ENCODE data around the gene PPP1R3E. TPM values are rescaled to one million over a fixed set of nuclear protein-coding genes. Genes with fewer than 3 reads are reported as not detected.
A peak's percentile ranks its signal among the peaks of the same experiment; 100 is the strongest.

The PPP1R3E gene, protein sequence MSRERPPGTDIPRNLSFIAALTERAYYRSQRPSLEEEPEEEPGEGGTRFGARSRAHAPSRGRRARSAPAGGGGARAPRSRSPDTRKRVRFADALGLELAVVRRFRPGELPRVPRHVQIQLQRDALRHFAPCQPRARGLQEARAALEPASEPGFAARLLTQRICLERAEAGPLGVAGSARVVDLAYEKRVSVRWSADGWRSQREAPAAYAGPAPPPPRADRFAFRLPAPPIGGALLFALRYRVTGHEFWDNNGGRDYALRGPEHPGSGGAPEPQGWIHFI
- total RNA-seq (2021) = 9.7 and 10.9 TPM in 2 replicates
- Bru-seq, nascent RNA = percentile 73 among the genes with signal in this experiment
- BruChase-seq, experiment 1, labeled RNA remaining after a 2-hour chase = percentile 67 among the genes with signal in this experiment
- percentile 71 among the genes with signal in this experiment for BruChase-seq, experiment 2, labeled RNA remaining after a 6-hour chase
- long read RNA-seq, partial matches to known transcripts = 0 of 8 reads
- long read RNA-seq, other reads (novel, unspliced or antisense) = 8 of 8 reads

DNA sequence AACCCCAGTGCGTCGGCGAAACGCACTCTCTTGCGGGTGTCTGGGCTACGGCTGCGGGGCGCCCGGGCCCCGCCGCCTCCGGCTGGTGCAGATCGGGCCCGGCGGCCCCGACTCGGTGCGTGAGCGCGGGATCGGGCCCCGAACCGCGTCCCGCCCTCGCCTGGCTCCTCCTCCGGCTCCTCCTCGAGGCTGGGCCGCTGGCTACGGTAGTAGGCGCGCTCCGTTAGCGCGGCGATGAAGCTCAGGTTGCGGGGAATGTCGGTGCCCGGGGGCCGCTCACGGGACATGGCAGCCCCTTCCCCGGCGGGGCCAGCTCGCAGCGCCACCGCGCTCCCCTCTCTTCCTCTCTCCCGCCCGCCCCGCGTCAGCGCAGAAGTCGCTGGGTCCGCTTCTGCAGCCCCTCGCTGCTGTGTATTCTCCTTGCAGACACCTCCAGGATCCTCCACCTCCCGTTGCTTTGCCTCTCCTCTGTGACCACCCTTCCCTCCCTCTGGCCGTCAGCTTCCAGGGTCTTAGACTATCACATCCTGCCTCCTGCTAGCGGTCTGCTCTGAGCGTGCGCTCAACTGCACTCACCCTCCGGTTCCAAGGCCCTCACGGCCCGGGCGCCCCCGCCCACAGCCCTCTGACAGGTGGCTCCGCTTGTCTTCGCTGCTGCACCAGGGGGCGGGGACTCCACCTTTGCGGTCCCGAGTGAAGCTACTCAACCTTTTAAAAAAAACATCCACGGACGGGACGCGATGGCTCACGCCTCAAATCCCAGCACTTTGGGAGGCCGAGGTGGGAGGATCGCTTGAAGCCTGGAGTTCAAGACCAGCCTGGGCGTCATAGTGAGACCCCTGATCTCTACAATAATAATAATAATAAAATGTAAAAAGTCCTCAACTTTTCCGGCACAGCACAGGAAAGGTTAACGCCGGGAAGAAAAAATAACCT, at the start of gene PPP1R3E:
TSS of gene PPP1R3E (minus strand) at position 570 of the 936 bp plus-strand sequence. CDS start at position 287, 283 bp downstream.
- H3K36me3 ChIP-seq (ENCODE audit: insufficient read depth, low read length, poor library complexity, severe bottlenecking) = peaks cover 3% of the 10 kb centered on the region
- H3K27me3 ChIP-seq (replicated peaks; ENCODE audit: insufficient read depth, low read depth, low read length, poor library complexity) = no peaks in the 10 kb centered on the region
- peaks cover 27% of the 10 kb centered on the region for H3K4me1 ChIP-seq (ENCODE audit: insufficient read depth, low read length, poor library complexity, severe bottlenecking)
- TF ChIP-seq, protein P1, sequence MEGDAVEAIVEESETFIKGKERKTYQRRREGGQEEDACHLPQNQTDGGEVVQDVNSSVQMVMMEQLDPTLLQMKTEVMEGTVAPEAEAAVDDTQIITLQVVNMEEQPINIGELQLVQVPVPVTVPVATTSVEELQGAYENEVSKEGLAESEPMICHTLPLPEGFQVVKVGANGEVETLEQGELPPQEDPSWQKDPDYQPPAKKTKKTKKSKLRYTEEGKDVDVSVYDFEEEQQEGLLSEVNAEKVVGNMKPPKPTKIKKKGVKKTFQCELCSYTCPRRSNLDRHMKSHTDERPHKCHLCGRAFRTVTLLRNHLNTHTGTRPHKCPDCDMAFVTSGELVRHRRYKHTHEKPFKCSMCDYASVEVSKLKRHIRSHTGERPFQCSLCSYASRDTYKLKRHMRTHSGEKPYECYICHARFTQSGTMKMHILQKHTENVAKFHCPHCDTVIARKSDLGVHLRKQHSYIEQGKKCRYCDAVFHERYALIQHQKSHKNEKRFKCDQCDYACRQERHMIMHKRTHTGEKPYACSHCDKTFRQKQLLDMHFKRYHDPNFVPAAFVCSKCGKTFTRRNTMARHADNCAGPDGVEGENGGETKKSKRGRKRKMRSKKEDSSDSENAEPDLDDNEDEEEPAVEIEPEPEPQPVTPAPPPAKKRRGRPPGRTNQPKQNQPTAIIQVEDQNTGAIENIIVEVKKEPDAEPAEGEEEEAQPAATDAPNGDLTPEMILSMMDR (conservative IDR thresholded peaks at IDR 0.05; ENCODE audit: low read depth, low read length) = no peak
- no peak for TF ChIP-seq EZH2 (IDR thresholded peaks at IDR 0.05; ENCODE audit: borderline replicate concordance, low read depth, low read length, poor library complexity, severe bottlenecking)
- H3K4me3 ChIP-seq (ENCODE audit: low read depth, low read length, poor library complexity, severe bottlenecking) = peak within 1 kb of the TSS; percentile 65
- no TSS peak for BruUV-seq (replicated peaks)
- H3K9me3 ChIP-seq (ENCODE audit: low read depth, low read length, poor library complexity, severe bottlenecking) = no peaks in the 10 kb centered on the region
- ChIA-PET CTCF (no interaction called here), POLR2A (ENCODE audit: low non-redundant PET) (interaction anchor here (0.6 kb wide), 1 partner anchor 386 kb away, joined by 6 read pairs; no protein-coding TSS in a partner anchor)
- intact Hi-C loops (cut with micrococcal nuclease; ENCODE audit: unreplicated experiment) = no loop called here
- peak; percentile 63 for DNase-seq (ENCODE audit: low spot score)
- peak within 1 kb of the TSS; percentile 87 for H3K27ac ChIP-seq (ENCODE audit: low read depth, low read length, poor library complexity, severe bottlenecking)

DNA sequence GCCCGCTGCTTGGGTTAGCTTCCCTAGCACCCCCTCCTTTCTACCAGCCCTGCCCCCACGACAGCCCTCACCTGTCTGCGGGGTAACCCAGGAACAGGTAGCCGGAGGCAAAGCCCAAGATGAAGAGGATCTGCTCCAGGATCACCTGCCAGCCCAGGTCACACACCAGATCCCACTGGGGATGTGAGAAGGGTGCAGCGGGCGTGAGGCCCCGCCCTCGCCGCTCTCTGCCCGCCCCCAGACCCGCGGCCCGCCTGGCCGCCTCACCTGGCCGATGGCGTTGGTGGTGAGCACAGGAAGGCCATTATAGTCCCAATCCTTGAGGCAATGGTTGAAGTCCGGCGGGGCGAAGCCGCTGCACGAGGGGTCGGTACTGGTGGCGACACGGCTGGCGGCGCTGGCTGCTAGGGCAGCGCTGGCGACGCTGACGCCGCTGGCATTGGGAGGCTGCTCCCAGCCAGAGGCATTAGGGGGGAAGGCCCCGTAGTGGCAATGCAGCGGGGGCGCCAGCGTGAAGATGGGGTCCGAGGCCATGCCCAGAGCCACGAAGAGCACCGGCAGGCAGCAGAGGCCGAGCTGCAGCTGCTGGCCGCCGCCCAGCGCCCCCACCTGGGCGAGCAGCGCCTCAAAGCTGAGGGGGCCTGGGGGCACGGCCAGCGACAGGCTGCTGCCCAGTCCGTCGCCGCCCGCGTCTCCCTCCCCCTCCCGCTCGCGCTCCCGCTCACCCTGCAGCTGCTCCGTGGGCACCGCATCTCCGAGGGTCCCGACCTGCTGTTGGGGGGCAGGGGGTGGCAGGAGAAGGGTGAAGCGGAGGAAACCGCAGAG, 49.2 kb upstream of the PPP1R3E start:
- TF ChIP-seq EZH2 (IDR thresholded peaks at IDR 0.05; ENCODE audit: borderline replicate concordance, low read depth, low read length, poor library complexity, severe bottlenecking) = no peak
- TF ChIP-seq, protein P1 (conservative IDR thresholded peaks at IDR 0.05; ENCODE audit: low read depth, low read length) = no peak
- BruUV-seq (replicated peaks) = no TSS peak
- no peak for DNase-seq (ENCODE audit: low spot score)
- H3K36me3 ChIP-seq (ENCODE audit: insufficient read depth, low read length, poor library complexity, severe bottlenecking) = peaks cover 7% of the 10 kb centered on the region
- H3K9me3 ChIP-seq (ENCODE audit: low read depth, low read length, poor library complexity, severe bottlenecking) = no peaks in the 10 kb centered on the region
- H3K4me3 ChIP-seq (ENCODE audit: low read depth, low read length, poor library complexity, severe bottlenecking) = peak overlapping the region; percentile 76
- H3K27me3 ChIP-seq (replicated peaks; ENCODE audit: insufficient read depth, low read depth, low read length, poor library complexity) = no peaks in the 10 kb centered on the region
- H3K27ac ChIP-seq (ENCODE audit: low read depth, low read length, poor library complexity, severe bottlenecking) = peak overlapping the region; percentile 61
- peaks cover 5% of the 10 kb centered on the region for H3K4me1 ChIP-seq (ENCODE audit: insufficient read depth, low read length, poor library complexity, severe bottlenecking)
- ChIA-PET POLR2A (ENCODE audit: low non-redundant PET) (no interaction called here), CTCF (no interaction called here)
- intact Hi-C loops (cut with micrococcal nuclease; ENCODE audit: unreplicated experiment) = loop anchor here (1.0 kb wide), 1 partner anchor 16 kb away; no protein-coding TSS in a partner anchor
